ENCODE measurements around the gene DNM2. TPM values are rescaled to one million over a fixed set of nuclear protein-coding genes. Genes with fewer than 3 reads are reported as not detected.

Gene DNM2
- total RNA-seq, 1 experiment from 2014 or later, result 125 TPM

- ChIA-PET CTCF (no interaction called here), POLR2A (no interaction called here)
- Histone ChIP-seq H3K27me3 (ENCODE audit: control insufficient read depth, insufficient read depth, low read length) (no peaks in the 10 kb centered on the region), H3K4me1 (ENCODE audit: control insufficient read depth, insufficient read depth, low read length) (peaks cover 3% of the 10 kb centered on the region; the same call in 1 of the 2 replicates), H3K9me3 (ENCODE audit: control insufficient read depth, insufficient read depth, low read depth, low read length) (no peaks in the 10 kb centered on the region), H3K36me3 (ENCODE audit: control insufficient read depth, insufficient read depth, low read length) (0 out of 2 replicates have a peak, but pooled peaks cover 2% of the 10 kb centered on the region), H3K27ac (ENCODE audit: low read length) (no peak overlapping the region), H3K4me3 (ENCODE audit: low read depth in 2 of 2, low read length in 2 of 2) (no peak overlapping the region)
- in situ Hi-C loops (cut with HindIII; ENCODE audit: low pct_unique_long_range_greater_than_20kb, low sequenced_read_pairs), result no loop called here
- DNase-seq (ENCODE audit: low read depth, low spot score) (no peak), ATAC-seq (no peak)
- intact Hi-C loops (cut with micrococcal nuclease; ENCODE audit: unreplicated experiment), result no loop called here
- TF ChIP-seq, protein P1, sequence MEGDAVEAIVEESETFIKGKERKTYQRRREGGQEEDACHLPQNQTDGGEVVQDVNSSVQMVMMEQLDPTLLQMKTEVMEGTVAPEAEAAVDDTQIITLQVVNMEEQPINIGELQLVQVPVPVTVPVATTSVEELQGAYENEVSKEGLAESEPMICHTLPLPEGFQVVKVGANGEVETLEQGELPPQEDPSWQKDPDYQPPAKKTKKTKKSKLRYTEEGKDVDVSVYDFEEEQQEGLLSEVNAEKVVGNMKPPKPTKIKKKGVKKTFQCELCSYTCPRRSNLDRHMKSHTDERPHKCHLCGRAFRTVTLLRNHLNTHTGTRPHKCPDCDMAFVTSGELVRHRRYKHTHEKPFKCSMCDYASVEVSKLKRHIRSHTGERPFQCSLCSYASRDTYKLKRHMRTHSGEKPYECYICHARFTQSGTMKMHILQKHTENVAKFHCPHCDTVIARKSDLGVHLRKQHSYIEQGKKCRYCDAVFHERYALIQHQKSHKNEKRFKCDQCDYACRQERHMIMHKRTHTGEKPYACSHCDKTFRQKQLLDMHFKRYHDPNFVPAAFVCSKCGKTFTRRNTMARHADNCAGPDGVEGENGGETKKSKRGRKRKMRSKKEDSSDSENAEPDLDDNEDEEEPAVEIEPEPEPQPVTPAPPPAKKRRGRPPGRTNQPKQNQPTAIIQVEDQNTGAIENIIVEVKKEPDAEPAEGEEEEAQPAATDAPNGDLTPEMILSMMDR (IDR thresholded peaks at IDR 0.05), result no peak
- no peak for TF ChIP-seq SIN3A (IDR thresholded peaks at IDR 0.05; ENCODE audit: borderline replicate concordance, insufficient read depth, low read depth, low read length)
- no TSS peak for BruUV-seq (replicated peaks)
Observed at GRCh38 chr19:10724573-10725071, 6.7 kb downstream of the DNM2 start.

- H3K36me3 ChIP-seq (ENCODE audit: control insufficient read depth, insufficient read depth, low read length), result 0 out of 2 replicates have a peak, but pooled peaks cover 2% of the 10 kb centered on the region
- CTCF ChIA-PET, result no interaction called here
- no peak for TF ChIP-seq POLR2AphosphoS5 (IDR thresholded peaks at IDR 0.05; ENCODE audit: low read depth, low read length)
- TF ChIP-seq, protein P1 (IDR thresholded peaks at IDR 0.05), result no peak
- no peak for TF ChIP-seq SIN3A (IDR thresholded peaks at IDR 0.05; ENCODE audit: borderline replicate concordance, insufficient read depth, low read depth, low read length)
- no peak for TF ChIP-seq REST (IDR thresholded peaks at IDR 0.05; ENCODE audit: insufficient read depth in 1 of 2, low read depth in 2 of 2, low read length in 1 of 2)
- TF ChIP-seq TCF7L2 (IDR thresholded peaks at IDR 0.05; ENCODE audit: low read depth, low read length), result no peak
- H3K9me3 ChIP-seq (ENCODE audit: control insufficient read depth, insufficient read depth, low read depth, low read length), result no peaks in the 10 kb centered on the region
- in situ Hi-C loops (cut with HindIII; ENCODE audit: low pct_unique_long_range_greater_than_20kb, low sequenced_read_pairs) (no loop called here), intact Hi-C loops (cut with micrococcal nuclease; ENCODE audit: unreplicated experiment) (no loop called here)
- BruUV-seq (replicated peaks), result no TSS peak
- no peak overlapping the region for H3K27ac ChIP-seq (ENCODE audit: low read length)
- no peak for DNase-seq (ENCODE audit: low read depth, low spot score)
- no peaks in the 10 kb centered on the region for H3K27me3 ChIP-seq (ENCODE audit: control insufficient read depth, insufficient read depth, low read length)
- no peak for ATAC-seq
- POLR2A ChIA-PET, result no interaction called here
- H3K4me1 ChIP-seq (ENCODE audit: control insufficient read depth, insufficient read depth, low read length), result no peaks in the 10 kb centered on the region
- no peak overlapping the region for H3K4me3 ChIP-seq (ENCODE audit: low read depth in 2 of 2, low read length in 2 of 2)
Observed at GRCh38 chr19:10725415-10725814, 7.5 kb downstream of the DNM2 start.
